ENCODE measurements around the gene ERMN.

DNA sequence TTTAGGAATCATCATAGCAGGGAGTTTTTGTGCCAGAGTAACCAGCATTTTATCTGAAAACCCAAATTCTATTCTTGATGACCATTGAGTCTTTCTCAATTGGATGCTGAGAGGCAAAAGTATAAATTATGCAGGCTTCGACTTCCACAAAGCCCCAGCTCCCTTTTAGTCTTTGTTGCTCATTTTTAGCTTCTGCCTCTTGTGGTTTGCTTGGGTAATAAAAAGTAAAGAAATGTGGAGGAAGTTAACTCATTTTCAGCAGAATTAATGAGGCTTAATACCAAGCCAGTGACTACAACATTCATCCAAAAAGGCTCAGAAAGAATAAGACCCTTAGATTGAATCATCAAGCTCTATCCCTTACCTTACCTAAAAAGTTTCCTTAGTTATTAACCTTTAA is 18.6 kb downstream of the ERMN start:
- TF ChIP-seq CTCF (IDR thresholded peaks at IDR 0.05): no peak
- no peak for TF ChIP-seq POLR2A (IDR thresholded peaks at IDR 0.05)

Measured in thyroid gland (tissue), 4 donors.